Activated gamma-delta T cell treated with anti-CD3 and anti-CD28 coated beads, Interleukin-2, amount 50 U/mL, for 16 hours (primary cell): ENCODE measurements around the gene GDAP1L1.
"Not testable (repeated sequence)": the region's sequence is repeated elsewhere in the genome, so short reads cannot be mapped to it uniquely, and the experiment has no call there.

Experiments
- DNase-seq: peaks from one replicate; pipeline ENCODE4 v3.0.0-alpha.2; 2020; ENCODE audit warnings: low read depth

GDAP1L1 gene

DNA sequence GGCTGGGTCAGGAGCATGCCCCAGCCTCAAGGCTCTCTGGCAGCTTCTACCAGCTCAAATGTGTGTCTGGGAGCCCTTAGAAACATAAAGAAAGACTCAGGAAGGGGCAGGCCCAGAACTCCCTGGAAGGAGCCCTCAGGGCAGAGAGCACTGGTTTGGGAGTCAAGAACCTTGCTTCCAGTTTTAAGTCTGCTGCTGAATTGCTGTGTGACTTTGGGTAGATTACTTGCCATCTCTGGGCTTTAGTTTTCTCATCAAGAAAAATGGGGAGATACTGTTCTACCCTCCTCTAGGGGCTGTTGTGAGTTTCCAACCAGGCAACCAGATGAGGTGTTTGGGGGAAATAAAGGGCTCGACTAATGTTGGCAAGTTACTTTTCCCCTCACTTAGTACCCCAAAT, 8.8 kb downstream of the GDAP1L1 start:
- no peak for DNase-seq

- no peak for DNase-seq
Observed at GRCh38 chr20:44256961-44257360, 9.9 kb downstream of the GDAP1L1 start.

GRCh38 chr20:44258226-44258890, 11.2 kb downstream of the GDAP1L1 start:
- DNase-seq = no peak

DNA sequence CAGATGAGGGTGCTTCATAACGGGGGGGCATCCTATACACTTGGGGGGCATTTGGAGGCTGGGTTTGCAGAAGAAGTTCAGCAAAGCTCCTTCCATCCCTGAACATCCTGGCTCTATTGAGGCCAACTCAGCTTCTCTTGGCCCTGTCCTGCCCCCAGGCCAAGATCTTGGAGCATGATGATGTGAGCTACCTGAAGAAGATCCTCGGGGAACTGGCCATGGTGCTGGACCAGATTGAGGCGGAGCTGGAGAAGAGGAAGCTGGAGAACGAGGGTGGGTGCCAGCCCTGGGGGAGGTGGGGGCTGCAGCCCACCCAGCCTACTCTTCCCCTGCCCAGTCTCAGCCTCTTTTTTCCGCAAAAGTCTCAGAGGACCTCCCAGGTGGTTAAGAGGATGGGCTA, 17.2 kb downstream of the GDAP1L1 start:
- no peak for DNase-seq

GRCh38 chr20:44268802-44269201, 21.7 kb downstream of the GDAP1L1 start:
- no peak for DNase-seq

- DNase-seq = no peak
Observed at GRCh38 chr20:44271915-44272663, 25.0 kb downstream of the GDAP1L1 start.

DNA sequence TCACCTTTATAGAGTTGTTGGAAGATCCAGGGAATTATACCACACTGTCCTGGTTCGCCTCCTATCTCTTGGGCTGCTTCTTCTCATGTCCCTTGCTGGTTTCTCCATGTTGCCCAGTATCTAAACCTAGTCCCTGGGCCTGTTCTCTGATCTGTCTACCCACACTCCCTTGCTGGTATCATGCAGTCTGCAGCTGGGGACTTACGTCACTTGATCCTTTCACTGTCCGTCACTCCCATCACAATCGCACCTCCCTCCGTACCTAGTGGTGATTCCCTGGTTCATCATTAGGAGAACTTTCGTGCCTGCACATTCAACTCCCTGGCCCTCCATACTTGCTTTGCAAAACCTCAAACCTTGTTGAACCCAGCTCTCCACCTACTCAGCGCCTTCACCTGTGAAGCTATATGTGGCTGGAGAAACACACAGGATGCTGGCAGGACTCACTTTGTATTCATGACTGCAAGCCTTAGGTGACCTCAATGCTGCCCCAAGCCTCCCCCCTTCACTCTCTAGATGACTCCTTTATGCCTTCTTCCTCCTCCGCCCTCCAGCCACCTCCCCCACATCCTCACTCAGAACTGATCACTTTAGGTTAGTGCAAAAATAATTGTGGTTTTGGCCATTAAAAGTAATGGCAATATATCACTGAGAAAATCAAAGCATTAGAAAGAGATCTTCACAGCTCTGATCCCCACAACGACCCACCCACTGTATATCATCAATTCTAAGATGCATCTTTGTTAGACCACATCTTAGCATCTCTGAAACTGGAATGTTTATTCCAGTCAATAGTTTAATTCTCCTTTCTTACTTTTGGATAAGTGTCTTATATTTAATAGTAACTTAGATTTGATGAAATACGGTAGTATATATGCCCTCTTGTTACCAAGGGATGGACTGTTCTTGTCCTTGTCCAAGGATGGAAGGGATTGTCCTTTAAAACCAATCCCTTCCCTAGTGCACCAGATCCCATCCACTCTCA, 26.4 kb downstream of the GDAP1L1 start:
- DNase-seq = no peak

- no peak for DNase-seq
Observed at GRCh38 chr20:44274303-44275017, 27.4 kb downstream of the GDAP1L1 start.

DNA sequence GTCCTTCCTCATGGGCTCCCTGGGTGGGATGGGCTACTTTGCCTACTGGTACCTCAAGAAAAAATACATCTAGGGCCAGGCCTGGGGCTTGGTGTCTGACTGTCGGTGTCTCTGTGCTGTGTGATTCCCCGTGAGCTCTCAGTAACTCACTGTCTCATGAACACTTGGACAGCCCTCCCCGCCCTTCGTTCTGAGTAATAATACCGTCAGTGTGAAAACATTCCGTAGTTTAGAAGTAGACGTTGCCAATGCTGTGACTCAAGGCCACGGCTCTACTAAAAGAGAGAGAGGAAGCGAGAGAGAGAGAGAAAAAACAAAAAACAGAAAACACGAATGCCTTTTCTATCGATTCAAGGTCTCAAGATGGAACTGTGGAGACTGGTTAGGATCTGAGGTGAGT, 32.1 kb downstream of the GDAP1L1 start:
- no peak for DNase-seq

- no peak for DNase-seq
Observed at GRCh38 chr20:44280387-44280786, 33.3 kb downstream of the GDAP1L1 start.

DNA sequence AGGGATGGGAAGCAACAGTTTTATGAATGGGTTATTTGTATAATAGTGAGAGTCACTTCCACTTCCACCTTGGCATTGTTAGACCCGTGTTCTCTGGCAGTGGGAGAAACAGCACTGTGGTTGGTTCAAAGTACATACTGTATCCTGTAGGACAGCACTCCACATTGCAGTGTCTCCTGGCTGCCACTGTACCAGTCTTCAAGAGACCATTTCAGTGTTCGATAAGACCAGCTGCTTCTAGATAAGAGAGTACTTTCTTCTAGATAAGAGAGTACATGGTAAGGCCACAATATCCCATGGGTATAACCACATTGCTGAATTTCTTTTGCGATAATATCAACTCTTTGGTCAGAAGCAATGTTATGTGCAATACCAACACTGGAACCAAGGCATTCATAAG, 35.1 kb downstream of the GDAP1L1 start:
- no peak for DNase-seq

GRCh38 chr20:44284032-44284431, 36.9 kb downstream of the GDAP1L1 start:
- no peak for DNase-seq

- DNase-seq = no peak
Observed at GRCh38 chr20:44287272-44288097, 40.4 kb downstream of the GDAP1L1 start.

DNA sequence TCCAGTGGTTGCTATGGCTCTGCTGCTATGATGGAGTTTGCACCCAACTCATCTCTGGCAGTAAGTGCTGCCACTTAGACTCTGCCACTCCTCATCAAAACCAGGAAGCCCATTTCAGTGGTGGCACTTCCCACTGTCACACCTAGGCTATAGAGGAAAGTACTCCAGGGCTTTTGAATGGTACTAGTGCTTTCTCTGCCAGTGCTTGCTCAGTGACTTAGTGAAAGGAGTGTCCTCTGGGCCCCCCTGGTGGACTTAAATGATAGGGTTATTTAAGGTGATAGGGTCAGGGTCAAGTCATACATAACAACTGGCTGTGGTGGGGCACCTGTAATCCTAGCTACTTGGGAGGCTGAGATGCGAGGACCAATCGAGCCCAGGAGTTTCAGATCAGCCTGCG, 41.1 kb downstream of the GDAP1L1 start:
- DNase-seq = no peak

DNA sequence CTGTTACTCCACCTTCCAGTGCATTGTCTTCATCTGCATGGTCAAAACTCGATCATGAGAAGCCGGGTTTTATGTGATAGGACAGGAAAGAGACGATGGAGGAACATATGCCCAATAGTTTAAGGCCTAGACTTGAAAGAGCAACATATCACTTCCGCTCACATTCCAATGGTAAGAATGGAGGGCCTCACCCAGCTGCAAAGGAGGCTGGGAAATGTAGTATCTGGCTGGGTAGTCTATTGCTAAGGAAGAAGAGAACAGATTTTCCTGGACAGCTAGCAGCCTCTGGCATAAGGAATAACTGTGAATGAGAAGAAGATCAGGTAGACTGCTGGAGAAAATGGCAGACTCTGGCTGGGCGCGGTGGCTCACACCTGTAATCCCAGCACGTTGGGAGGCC, 44.6 kb downstream of the GDAP1L1 start:
- DNase-seq = no peak

DNA sequence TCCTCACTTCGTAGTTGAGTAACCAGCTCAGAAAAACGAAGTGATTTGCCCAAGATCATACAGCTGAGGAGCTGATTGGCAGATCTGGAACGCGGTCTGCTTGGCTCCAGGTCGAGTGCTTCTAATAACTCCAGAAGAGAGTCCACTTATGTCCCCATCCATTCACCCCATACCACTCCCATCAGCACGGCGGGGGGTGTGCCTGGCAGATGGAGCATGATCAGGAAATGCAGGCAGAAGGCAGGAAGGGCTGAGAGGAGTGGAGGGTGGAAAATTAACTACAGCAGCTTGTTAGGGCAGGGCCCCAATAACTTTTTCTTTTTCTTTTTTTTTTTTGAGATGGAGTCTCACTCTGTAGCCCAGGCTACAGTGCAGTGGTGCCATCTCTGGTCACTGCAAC, 48.9 kb downstream of the GDAP1L1 start:
- no peak for DNase-seq

DNA sequence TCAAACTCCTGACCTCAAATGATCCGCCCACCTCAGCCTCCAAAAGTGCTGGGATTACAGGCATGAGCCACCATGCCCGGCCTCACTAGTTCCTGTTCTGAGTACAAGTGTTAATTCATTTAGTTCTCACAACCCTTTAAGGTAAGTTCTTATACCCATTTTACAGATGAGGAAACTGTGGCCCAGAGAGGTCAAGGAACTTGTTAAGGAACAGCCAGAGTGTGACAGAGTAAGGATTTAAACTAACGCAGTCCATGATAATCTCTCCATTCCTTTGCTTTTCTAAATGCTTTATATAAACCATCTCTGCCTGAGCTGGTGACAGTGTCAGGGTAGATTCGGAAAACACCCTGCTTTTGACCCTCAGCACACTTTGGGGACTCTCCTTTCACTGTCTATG, 50.6 kb downstream of the GDAP1L1 start:
- DNase-seq = no peak

DNA sequence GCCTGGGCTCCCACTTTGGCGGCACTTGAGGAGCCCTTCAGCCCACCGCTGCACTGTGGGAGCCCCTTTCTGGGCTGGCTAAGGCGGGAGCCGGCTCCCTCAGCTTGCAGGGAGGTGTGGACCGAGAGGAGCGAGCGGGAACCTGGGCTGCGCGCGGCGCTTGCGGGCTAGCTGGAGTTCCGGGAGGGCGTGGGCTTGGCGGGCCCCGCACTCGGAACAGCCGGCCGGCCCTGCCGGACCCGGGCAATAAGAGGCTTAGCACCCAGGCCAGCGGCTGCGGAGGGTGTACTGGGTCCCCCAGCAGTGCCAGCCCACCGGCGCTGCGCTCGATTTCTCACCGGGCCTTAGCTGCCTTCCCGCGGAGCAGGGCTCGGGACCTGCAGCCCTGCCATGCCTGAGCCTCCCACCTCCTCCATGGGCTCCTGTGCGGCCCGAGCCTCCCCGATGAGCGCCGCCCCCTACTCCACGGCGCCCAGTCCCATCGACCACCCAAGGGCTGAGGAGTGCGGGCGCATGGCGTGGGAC, 52.0 kb downstream of the GDAP1L1 start:
- not testable (repeated sequence) for DNase-seq

DNA sequence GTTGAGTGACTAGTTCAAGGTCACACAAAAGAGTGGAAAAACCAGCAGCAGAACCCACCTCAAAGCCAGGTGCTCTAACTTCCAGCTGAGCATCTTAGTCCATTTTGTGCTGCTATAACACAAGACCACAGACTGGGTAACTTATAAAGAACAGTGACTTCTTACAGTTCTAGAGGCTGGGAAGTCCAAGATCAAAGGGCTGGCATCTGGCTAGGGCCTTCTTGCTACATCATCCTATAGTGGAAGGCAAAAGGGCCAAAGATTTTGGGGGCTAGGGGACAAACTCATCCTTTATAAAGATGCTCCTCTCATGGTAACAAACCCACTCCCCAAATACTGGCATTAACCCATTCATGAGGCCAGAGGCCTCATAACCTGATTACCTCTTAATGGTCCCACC, 54.2 kb downstream of the GDAP1L1 start:
- no peak for DNase-seq

DNA sequence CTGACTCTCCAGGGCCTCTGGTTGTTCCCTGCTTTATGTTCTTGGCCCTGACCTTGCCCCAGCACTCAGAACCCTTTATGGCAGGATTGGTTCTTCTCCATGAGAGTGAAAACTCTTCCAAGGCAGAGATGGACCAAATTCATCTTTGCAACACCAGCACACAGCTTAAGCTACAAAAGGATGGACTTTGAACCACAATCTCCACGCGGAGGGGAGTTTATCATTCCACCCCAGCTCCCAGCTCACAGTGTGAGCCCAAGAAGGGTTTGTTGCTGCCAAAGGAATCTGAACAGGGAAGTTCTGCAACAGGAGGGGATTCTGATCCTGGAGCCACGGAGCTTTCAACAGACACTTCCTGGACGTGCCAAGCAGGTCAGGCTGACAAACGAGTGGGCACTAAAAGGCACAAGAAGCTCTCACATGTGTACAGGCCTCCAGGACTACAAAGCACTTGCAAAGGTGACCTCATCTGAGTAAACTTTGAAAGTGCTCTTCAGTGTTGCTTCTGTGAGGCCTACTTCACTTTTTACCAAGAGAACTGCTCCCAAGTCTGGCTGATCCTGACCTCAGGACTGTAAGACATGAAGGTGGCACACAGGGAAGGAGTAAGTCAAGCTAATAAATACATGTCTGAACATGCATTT, 55.0 kb downstream of the GDAP1L1 start:
- no peak for DNase-seq
